Measurements from ENCODE around the gene RFC1.
"Not testable (repeated sequence)": the region's sequence is repeated elsewhere in the genome, so short reads cannot be mapped to it uniquely, and the experiment has no call there.

Gene RFC1, protein sequence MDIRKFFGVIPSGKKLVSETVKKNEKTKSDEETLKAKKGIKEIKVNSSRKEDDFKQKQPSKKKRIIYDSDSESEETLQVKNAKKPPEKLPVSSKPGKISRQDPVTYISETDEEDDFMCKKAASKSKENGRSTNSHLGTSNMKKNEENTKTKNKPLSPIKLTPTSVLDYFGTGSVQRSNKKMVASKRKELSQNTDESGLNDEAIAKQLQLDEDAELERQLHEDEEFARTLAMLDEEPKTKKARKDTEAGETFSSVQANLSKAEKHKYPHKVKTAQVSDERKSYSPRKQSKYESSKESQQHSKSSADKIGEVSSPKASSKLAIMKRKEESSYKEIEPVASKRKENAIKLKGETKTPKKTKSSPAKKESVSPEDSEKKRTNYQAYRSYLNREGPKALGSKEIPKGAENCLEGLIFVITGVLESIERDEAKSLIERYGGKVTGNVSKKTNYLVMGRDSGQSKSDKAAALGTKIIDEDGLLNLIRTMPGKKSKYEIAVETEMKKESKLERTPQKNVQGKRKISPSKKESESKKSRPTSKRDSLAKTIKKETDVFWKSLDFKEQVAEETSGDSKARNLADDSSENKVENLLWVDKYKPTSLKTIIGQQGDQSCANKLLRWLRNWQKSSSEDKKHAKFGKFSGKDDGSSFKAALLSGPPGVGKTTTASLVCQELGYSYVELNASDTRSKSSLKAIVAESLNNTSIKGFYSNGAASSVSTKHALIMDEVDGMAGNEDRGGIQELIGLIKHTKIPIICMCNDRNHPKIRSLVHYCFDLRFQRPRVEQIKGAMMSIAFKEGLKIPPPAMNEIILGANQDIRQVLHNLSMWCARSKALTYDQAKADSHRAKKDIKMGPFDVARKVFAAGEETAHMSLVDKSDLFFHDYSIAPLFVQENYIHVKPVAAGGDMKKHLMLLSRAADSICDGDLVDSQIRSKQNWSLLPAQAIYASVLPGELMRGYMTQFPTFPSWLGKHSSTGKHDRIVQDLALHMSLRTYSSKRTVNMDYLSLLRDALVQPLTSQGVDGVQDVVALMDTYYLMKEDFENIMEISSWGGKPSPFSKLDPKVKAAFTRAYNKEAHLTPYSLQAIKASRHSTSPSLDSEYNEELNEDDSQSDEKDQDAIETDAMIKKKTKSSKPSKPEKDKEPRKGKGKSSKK

GRCh38 chr4:39365830-39366771 lies at the start of gene RFC1:
Gene RFC1 (minus strand): TSS chr4:39366362. CDS start chr4:39366241, 121 bp downstream.
- DNase-seq (ENCODE audit: low read depth, low spot score) = peak; percentile 76

GRCh38 chr4:39415678-39416283 lies 49.6 kb upstream of the RFC1 start:
- DNase-seq (ENCODE audit: low read depth, low spot score) = no peak

- not testable (repeated sequence) for DNase-seq (ENCODE audit: low read depth, low spot score)
Measured at GRCh38 chr4:39411561-39411960, 45.4 kb upstream of the RFC1 start.

GRCh38 chr4:39410415-39410814 lies 44.3 kb upstream of the RFC1 start:
- DNase-seq (ENCODE audit: low read depth, low spot score) = no peak

DNA sequence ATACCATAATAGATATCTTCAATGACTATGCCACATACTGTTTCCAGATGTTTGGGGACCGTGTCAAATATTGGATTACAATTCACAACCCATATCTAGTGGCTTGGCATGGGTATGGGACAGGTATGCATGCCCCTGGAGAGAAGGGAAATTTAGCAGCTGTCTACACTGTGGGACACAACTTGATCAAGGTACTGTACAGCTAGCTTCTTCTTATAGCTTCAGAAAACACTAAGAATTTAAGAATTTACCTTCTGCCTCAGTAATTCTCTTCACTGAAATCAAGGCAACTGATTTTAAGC lies 41.4 kb upstream of the RFC1 start:
- no peak for DNase-seq (ENCODE audit: low read depth, low spot score)

GRCh38 chr4:39406763-39407583 lies 40.8 kb upstream of the RFC1 start, which contains the start of gene KLB:
Gene KLB (plus strand): TSS chr4:39406930. CDS start chr4:39406950, 20 bp downstream.
- DNase-seq (ENCODE audit: low read depth, low spot score) = no peak

DNA sequence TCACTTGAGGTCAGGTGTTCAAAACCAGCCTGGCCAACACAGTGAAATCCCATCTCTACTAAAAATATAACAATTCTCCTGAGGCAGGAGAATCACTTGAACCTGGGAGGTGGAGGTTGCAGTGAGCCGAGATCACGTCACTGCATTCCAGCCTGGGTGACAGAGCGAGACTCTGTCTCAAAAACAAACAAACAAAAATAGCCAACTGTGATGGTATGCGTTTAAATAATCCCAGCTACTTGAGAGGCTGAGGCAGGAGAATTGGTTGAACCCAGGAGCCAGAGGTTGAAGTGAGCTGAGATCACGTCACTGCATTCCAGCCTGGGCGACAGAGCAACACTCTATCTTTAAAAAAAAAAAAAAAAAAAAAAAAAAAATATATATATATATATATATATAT lies 35.5 kb upstream of the RFC1 start:
- DNase-seq (ENCODE audit: low read depth, low spot score) = not testable (repeated sequence)

DNA sequence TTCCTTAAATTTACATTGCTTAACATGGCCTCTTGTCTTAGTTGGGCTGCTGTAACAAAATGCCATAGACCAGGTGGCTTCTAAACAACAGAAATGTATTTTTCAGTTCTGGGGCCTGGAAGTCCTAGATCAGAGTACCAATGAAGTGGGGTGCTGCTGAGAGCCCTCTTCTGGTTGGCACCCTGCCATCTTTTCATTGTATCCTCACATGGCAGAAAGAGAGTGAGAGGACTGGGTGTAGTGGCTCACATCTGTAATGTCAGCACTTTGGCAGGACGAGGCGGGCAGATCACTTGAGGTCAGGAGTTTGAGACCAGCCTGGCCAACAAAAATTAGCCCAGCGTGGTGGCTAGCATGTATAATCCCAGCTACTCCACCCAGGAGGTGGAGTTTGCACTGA lies 28.5 kb upstream of the RFC1 start:
- DNase-seq (ENCODE audit: low read depth, low spot score) = no peak

GRCh38 chr4:39390603-39391002 lies 24.4 kb upstream of the RFC1 start:
- no peak for DNase-seq (ENCODE audit: low read depth, low spot score)

DNA sequence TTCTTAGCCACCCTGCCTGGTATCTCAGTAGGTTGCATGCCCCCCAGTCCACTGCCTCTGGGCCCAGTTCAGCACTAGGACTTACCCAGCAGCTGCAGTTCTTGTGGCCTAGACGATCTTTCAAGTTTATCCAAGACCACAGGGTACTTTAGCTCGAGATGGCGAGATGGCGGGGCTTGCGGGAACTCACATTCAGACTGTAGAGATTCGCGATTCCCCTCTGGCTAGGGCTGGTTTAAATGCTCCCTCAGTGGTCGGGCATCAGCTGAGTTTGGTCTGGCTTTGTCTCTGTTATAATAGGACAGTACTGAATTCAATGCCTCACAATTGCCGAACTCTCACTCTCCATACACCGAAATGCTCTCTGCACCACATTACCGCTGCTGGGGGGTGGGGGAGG lies 18.4 kb upstream of the RFC1 start:
- DNase-seq (ENCODE audit: low read depth, low spot score) = no peak

- no peak for DNase-seq (ENCODE audit: low read depth, low spot score)
Measured at GRCh38 chr4:39383690-39384089, 17.5 kb upstream of the RFC1 start.

DNA sequence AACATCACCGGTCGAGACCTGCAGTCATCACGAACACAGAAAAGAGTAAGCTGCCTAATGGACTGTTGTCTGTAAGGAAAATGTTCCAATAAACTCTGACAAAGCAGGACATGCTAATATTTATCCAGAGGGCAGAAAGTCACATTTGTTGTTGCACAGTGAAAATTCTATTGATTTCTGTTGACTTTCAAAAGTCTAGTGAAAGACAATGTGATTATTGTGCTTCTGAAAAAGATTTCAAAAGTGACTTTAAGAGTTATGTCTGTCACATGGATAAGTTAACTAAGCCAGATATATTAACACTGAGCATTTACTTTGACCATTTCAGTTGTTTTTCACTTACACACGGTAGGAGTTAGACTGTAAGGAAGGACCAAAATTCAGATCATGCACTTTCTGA lies 9.3 kb upstream of the RFC1 start:
- DNase-seq (ENCODE audit: low read depth, low spot score) = no peak

GRCh38 chr4:39371209-39371608 lies 5.0 kb upstream of the RFC1 start:
- DNase-seq (ENCODE audit: low read depth, low spot score) = not testable (repeated sequence)

DNA sequence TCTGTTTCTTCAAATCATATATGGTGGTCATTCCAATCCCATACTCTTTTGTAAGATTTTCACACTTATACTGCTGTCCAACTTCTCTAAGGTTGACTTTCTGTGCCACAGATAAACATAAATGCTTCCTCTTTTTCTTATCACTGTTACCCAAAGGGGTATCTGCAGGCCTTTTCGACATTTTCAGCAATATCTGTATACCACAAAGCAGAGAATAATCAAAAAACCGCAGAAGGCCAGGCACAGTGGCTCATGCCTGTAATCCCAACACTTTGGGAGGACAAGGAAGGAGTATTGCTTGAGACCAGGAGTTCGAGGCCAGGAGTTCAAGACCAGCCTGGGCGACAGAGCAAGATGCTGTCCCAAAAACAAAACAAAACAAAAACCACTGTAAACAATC lies 3.1 kb upstream of the RFC1 start:
- no peak for DNase-seq (ENCODE audit: low read depth, low spot score)

DNA sequence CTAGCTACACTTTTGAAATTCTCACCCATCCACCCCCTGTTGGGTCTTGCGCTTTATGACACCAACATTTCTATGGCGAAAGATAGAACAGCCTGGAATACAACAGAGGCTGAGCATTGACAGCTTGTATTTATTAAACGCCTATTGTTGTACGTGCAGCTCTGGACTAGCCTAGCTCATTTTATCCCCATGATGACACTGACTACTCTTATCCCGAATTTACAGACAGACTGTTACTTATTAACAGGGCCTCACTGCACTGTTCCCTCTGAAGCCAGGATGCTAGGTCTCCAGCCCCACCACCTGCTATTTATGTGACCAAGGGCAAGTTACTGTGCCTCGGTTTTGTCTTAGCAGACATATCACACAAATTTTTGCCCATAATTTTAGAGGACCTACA lies 1.0 kb upstream of the RFC1 start:
- no peak for DNase-seq (ENCODE audit: low read depth, low spot score)

DNA sequence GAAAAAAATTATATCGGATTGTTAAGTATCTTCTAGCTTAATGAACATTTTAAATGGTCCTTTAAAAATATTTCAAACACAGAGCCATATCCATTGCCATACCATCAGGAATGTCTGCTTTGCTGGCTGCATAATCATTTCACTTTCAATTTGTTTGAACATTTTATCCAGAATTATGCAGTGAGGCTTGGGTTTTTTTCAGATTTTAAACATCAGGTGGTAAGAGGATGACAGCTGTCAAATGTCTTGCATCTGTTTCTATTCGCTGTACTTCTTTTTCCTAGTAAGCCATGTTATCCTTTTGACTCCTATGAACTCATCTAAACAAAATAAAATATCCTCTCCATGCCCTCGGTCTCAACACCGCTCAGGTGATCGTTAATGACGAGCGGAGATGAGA lies 802 bp downstream of the RFC1 start:
- no peak for DNase-seq (ENCODE audit: low read depth, low spot score)

DNA sequence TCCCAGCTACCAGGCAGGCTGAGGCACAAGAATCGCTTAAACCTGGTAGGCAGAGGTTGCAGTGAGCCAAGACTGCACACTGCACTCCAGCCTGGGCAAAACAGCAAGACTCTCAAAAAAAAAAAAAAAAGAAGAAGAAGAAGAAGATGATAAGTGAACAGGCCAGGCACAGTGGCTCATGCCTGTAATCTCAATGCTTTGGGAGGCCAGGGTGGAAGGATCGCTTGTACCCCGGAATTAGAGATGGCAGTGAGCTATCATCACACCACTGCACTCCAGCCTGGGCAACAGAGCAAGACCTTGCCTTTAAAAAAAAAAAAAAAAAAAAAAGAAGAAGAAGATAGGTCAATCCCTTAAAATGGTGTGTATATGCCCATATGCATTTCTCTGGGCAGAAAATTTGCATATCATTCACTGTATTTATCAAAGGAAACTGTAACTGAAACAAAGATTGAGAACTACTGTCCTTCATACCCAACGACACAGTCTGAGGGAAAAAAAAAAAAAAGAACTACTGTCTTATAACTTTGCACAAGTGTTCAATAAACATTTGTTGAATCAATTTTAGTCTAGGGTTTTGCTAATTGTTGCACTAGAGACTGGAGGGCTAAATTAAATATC lies 2.3 kb downstream of the RFC1 start:
- DNase-seq (ENCODE audit: low read depth, low spot score) = no peak

GRCh38 chr4:39362827-39363226 lies 3.3 kb downstream of the RFC1 start:
- no peak for DNase-seq (ENCODE audit: low read depth, low spot score)

DNA sequence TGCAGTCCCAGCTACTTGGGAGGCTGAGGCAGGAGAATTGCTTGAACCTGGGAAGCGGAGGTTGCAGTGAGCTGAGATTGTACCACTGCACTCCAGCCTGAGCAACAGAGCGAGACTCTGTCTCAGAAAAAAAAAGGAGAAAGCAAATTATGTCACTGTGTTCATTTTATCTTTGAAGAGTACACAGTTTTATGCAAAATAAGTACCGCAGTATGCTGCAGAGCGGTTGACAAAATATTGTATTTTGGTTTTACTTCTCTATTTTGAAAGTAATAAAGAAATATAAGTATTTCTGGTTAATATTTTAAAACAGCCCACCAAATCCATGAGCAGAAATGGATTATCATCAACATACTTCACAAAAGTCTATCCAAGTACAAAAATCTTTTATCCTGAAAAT lies 5.6 kb downstream of the RFC1 start:
- DNase-seq (ENCODE audit: low read depth, low spot score) = not testable (repeated sequence)

Data from brain pericyte (primary cell).